Transverse colon (tissue), 3 donors: ENCODE results near the gene CNKSR2.

ENCODE experiments used
- CTCF ChIP-seq, 5 experiments: fragments of 200-600 bp in 3 of 5; fragments of 450-650 bp in 2 of 5; sonication (generic) in 3 of 5; IDR thresholded peaks; 1 replicate in 2 of 5; 2 replicates in 3 of 5; pipeline ENCODE4 v1.5.1; 2016 to 2017; ENCODE audit warnings: antibody characterized with exemption in 5 of 5, inconsistent platforms in 3 of 5, mild to moderate bottlenecking in 2 of 5, moderate library complexity in 1 of 5
- POLR2A ChIP-seq: fragments of 450-650 bp; IDR thresholded peaks from one replicate; pipeline ENCODE4 v1.6.1; 2016; ENCODE audit warnings: antibody characterized with exemption, mild to moderate bottlenecking, moderate library complexity

- TF ChIP-seq CTCF (IDR thresholded peaks at IDR 0.05) = no peak
- TF ChIP-seq POLR2A = no peak
Observed at GRCh38 chrX:21408307-21408706, 34.1 kb downstream of the CNKSR2 start.
